Stimulated activated naive CD8-positive, alpha-beta T cell treated with anti-CD3 and anti-CD28 coated beads, Interleukin-15, Interleukin-2, amounts not matched to agents 100 ng/mL and 50 ng/mL, for 24 hours (primary cell): Measurements from ENCODE around the gene CC2D2A.

Experiments used
- H3K27ac Mint-ChIP-seq: one replicate; pipeline ENCODE4 v1.8.0; 2021; ENCODE audit warnings: mild to moderate bottlenecking, mixed read lengths
- H3K27me3 Mint-ChIP-seq: one replicate; pipeline ENCODE4 v1.8.0; 2021; ENCODE audit warnings: mixed read lengths
- H3K36me3 Mint-ChIP-seq: one replicate; pipeline ENCODE4 v1.8.0; 2021; ENCODE audit warnings: low read depth, mixed read lengths
- H3K4me1 Mint-ChIP-seq: one replicate; pipeline ENCODE4 v1.8.0; 2021; ENCODE audit warnings: low read depth, mixed read lengths
- H3K4me3 Mint-ChIP-seq: one replicate; pipeline ENCODE4 v1.8.0; 2021; ENCODE audit warnings: mild to moderate bottlenecking, mixed read lengths
- H3K9me3 Mint-ChIP-seq: one replicate; pipeline ENCODE4 v1.8.0; 2021; ENCODE audit warnings: mixed read lengths

CC2D2A gene

DNA sequence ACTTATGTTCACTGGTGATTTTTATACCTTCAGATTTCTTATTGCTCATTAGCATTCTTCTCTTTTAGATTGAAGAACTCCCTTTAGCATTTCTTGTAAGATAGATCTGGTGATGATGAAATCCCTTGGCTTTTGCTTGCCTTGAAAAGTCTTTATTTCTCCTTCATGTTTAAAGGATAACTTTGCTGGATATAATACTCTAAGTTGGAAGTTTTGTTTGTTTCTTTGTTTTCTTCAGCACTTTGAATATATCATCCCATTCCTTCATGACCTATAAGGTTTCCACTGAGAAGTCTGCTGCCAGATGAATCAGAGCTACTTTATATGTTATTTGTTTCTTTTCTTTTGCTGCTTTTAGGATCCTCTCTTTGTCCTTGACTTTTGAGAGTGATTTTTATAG lies 18.5 kb downstream of the CC2D2A start:
- peaks cover 4% of the 10 kb centered on the region for H3K36me3 Mint-ChIP-seq
- peaks cover 39% of the 10 kb centered on the region for H3K9me3 Mint-ChIP-seq
- H3K4me1 Mint-ChIP-seq, result no peaks in the 10 kb centered on the region
- no peak overlapping the region for H3K4me3 Mint-ChIP-seq
- H3K27ac Mint-ChIP-seq, result no peak overlapping the region
- H3K27me3 Mint-ChIP-seq, result peaks cover 5% of the 10 kb centered on the region

DNA sequence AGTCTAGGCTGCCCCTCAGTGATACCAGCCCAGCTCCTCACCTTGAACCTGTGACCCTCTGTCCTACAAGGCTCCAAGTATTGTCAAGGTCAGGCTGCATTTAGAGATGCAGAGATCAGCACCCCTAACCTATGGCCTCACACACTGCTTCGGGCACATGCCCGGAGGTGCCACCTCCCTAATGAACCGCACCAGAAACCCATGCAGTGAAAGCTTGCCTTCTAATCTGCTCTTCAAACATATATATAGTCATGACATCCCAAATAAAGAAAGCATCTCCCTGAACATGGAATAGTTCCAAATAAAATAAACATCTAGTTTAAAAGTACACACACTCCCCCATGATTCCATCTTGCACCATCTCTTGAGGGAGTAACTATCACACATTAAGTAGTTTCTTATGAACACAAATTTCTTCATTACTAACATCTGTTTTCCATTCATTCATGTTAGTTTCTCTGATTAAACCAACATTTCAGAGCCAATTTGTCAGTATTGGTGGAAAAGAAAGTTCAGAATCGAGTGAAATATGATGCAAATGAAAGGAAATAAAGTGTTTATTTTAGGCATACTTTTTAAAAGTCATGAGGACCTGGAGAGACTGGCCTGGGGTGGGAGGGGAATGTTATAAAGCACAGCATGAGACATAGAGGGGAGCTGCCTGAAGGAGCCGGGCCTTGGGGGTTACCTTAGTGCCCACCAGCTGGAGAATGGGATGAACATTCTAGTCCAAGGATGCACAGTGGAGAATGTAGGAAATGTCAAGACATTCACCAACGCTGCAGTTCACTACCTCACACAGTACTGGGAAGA lies 19.2 kb downstream of the CC2D2A start:
- H3K9me3 Mint-ChIP-seq, result peaks cover 38% of the 10 kb centered on the region

DNA sequence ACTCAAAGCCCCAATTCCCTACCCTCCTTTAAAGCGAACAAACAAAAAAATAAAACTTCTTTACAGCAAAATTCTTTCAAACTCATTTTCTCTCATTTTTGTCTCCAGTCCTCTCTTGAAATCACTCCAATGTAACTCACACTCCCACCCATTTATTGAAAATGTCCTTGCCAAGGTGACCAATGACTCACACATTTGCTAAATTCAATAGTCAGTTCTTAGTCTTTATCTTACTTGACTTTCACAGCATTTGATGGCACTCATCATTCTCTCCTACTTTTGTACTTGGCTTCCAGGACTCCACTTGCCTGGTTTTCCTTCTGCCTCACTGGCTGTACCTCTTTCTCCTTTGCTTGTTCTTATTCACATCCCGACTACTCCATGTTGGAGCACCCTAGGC lies 19.9 kb downstream of the CC2D2A start:
- no peak overlapping the region for H3K27ac Mint-ChIP-seq
- no peak overlapping the region for H3K4me3 Mint-ChIP-seq
- H3K4me1 Mint-ChIP-seq, result no peaks in the 10 kb centered on the region
- H3K36me3 Mint-ChIP-seq, result peaks cover 4% of the 10 kb centered on the region
- H3K27me3 Mint-ChIP-seq, result no peaks in the 10 kb centered on the region
- peaks cover 34% of the 10 kb centered on the region for H3K9me3 Mint-ChIP-seq

More for the DNA sequence above, 19.2 kb downstream of the CC2D2A start:
- Mint-ChIP-seq H3K27me3 (peaks cover 4% of the 10 kb centered on the region), H3K4me1 (no peaks in the 10 kb centered on the region), H3K4me3 (no peak overlapping the region), H3K27ac (no peak overlapping the region), H3K36me3 (peaks cover 4% of the 10 kb centered on the region)

DNA sequence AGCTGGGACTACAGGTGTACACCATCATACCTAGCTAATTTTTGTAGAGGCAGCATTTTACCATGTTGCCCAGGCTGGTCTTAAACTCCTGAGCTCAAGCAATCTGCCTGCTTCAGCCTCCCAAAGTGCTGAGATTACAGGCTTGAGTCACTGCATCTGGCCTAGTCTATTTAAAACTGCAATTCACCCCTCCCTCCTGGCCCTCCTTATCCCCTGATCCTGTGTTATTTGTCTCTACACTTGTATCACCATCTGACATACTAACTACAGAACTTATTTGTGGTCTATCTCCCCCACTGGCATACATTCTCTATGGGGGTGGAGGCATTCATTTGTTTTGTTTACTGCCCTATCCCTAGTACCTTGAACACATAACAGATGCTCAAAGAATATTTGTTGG lies 23.7 kb downstream of the CC2D2A start:
- no peak overlapping the region for H3K4me3 Mint-ChIP-seq
- H3K9me3 Mint-ChIP-seq, result peaks cover 31% of the 10 kb centered on the region
- no peaks in the 10 kb centered on the region for H3K4me1 Mint-ChIP-seq
- H3K36me3 Mint-ChIP-seq, result peaks cover 4% of the 10 kb centered on the region
- H3K27me3 Mint-ChIP-seq, result no peaks in the 10 kb centered on the region
- no peak overlapping the region for H3K27ac Mint-ChIP-seq

DNA sequence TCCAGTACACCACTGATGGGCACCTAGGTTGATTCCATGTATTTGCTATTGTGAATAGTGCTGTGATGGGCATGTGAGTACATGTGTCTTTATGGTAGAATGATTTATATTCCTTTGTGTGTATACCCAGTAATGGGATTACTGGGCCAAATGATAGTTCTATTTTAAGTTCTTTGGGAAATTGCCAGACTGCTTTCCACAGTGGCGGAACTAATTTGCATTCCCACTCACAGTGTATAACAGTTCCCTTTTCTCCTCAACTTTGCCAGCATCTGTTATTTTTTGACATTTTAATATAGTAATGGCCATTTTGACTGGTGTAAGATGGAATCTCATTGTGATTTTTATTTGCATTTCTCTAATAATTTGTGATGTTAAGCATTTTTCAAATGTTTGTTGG lies 25.9 kb downstream of the CC2D2A start:
- no peak overlapping the region for H3K4me3 Mint-ChIP-seq
- H3K4me1 Mint-ChIP-seq, result no peaks in the 10 kb centered on the region
- no peak overlapping the region for H3K27ac Mint-ChIP-seq
- peaks cover 13% of the 10 kb centered on the region for H3K9me3 Mint-ChIP-seq
- no peaks in the 10 kb centered on the region for H3K27me3 Mint-ChIP-seq
- H3K36me3 Mint-ChIP-seq, result no peaks in the 10 kb centered on the region

DNA sequence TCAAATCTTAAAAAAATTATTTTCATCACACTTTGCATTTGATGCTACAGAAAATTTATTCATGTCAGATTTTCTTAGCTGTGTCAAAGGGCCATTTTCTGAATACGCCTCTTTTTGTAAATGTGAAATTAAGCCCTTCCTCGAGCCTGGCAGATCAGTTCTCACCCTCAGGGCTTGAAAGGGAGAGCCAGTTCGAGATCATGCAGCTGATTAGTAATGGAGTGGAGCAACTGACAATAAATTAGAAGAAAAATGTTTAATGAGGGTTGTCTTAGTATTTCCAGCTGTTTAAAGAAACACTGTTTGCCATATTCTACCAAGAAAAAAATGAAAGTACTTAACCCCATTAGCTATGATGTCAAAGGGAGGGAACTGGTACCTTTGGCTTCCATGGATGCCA lies 28.7 kb downstream of the CC2D2A start:
- no peak overlapping the region for H3K4me3 Mint-ChIP-seq
- H3K27ac Mint-ChIP-seq, result no peak overlapping the region
- no peaks in the 10 kb centered on the region for H3K27me3 Mint-ChIP-seq
- H3K4me1 Mint-ChIP-seq, result no peaks in the 10 kb centered on the region
- H3K36me3 Mint-ChIP-seq, result no peaks in the 10 kb centered on the region
- H3K9me3 Mint-ChIP-seq, result peaks cover 8% of the 10 kb centered on the region

DNA sequence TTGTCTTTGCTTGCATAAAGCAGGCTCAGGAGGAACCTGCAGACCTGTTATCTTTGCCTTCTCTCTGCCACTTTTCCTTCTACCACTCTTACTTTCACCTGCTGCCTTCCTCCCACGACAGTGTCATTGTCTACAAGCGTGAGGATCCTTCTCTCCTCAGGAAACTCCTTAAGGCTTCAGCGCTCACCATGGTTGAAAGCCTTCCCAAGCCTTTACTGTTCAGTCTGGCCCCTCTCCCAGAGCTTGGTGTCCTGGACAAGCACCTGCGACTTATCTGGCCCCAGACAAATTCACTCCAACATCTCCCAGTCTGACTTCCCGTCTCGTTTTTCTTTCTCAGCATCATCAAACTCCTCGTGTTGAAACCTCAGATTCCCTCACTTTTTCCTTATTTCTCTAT lies 31.0 kb downstream of the CC2D2A start:
- Mint-ChIP-seq H3K4me1 (no peaks in the 10 kb centered on the region), H3K27me3 (no peaks in the 10 kb centered on the region), H3K9me3 (peaks cover 8% of the 10 kb centered on the region), H3K27ac (no peak overlapping the region), H3K4me3 (no peak overlapping the region), H3K36me3 (no peaks in the 10 kb centered on the region)

DNA sequence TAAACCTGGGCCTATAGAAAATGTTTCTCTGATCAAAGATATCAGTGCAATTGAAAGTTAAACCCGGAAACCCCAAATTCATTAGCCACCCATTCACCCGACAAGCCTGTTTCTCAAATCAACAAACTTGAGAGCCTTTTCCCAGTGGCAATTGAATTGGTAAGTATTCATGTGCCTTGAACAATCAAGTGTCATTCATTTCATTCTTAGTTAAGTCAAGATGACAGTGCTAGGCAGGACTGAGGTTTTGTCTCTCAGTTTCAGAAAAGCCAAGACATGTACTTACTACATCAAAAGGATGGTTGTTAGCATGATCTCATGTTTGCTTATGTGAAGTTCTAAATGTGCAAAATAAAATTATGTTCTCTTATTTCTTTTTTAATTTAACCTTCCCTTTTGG lies 32.3 kb downstream of the CC2D2A start:
- Mint-ChIP-seq H3K4me1 (no peaks in the 10 kb centered on the region), H3K4me3 (no peak overlapping the region), H3K36me3 (no peaks in the 10 kb centered on the region), H3K27me3 (no peaks in the 10 kb centered on the region), H3K27ac (no peak overlapping the region), H3K9me3 (peaks cover 8% of the 10 kb centered on the region)

DNA sequence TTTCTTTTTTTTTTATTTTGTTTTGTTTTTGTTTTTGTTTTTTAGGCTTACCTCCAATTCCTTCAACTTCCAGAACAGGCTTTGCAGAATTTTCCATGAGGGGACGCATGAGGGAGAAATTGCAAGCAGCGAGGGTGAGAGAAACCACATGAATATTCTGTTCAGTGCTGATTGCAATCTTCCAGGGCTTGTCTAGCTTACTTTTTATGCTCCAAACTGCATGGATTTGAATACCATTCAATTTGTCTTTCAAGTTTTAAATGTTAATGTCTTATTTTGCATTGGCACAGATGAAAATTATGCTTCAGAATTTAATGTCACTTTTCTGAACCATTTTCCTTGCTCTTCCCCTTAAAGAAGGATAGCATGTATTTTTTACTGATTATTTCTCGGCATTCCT lies 32.7 kb downstream of the CC2D2A start:
- Mint-ChIP-seq H3K9me3 (peaks cover 5% of the 10 kb centered on the region), H3K4me3 (no peak overlapping the region), H3K27ac (no peak overlapping the region), H3K36me3 (no peaks in the 10 kb centered on the region), H3K27me3 (no peaks in the 10 kb centered on the region), H3K4me1 (no peaks in the 10 kb centered on the region)

DNA sequence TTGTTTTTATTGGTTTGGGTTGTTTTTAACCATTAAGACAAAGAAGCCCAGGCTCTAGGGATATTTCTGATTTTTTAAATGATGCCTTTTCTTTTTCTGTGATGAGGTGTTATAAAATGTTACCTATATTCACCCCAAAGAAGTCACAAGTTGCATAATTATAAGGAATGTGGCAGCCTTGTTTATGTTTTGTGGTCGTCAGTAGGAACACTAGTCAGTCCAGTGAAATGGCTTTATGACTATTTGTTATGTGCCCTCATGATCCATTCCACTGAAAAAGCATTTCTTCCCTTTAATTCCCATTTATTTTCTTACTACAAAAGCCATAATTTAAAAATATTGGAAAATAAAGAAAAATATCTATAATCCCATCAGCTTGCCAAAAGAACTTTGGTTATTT lies 34.4 kb downstream of the CC2D2A start:
- Mint-ChIP-seq H3K27me3 (no peaks in the 10 kb centered on the region), H3K4me1 (no peaks in the 10 kb centered on the region), H3K9me3 (no peaks in the 10 kb centered on the region), H3K27ac (no peak overlapping the region), H3K36me3 (no peaks in the 10 kb centered on the region), H3K4me3 (no peak overlapping the region)

DNA sequence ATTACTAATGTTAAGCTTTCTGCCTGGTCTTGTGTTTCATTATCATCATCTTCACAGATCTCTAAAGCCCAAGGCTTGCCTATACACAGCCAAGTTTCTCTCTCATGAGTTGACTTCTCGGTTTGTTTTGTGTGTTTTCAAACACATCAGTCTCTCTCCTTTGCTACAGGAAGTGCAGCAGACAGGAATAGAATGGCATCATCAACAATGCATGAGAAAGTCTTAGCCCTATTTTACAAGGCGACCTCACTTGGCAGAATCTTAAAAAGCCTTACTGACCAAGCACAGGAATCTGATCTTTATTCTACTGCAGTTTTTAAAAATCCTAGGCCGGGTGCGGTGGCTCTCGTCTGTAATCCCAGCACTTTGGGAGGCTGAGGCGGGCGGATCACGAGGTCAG lies 36.8 kb downstream of the CC2D2A start:
- no peaks in the 10 kb centered on the region for H3K4me1 Mint-ChIP-seq
- no peaks in the 10 kb centered on the region for H3K36me3 Mint-ChIP-seq
- H3K27me3 Mint-ChIP-seq, result no peaks in the 10 kb centered on the region
- no peak overlapping the region for H3K27ac Mint-ChIP-seq
- no peak overlapping the region for H3K4me3 Mint-ChIP-seq
- no peaks in the 10 kb centered on the region for H3K9me3 Mint-ChIP-seq

DNA sequence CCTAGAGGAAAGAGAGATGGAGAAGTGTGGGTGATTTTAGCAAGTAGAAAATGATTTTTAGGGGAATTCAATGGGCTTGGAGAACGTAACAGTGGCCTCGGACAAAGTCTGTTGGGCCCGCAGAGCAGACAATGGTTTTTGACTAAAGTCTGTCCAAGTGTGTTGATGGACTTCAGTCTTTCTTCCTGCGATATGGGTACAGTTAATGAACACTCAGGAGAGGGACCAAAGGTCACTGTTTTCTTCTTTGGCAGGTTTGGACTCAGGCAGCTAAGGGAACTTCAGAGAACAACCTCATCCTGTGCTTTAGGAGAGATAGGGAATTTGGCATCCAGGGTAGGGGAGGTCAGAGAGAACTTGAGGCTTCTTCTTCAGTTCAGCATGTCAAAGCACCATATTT lies 38.0 kb downstream of the CC2D2A start:
- Mint-ChIP-seq H3K9me3 (no peaks in the 10 kb centered on the region), H3K4me3 (no peak overlapping the region), H3K4me1 (no peaks in the 10 kb centered on the region), H3K27ac (no peak overlapping the region), H3K27me3 (no peaks in the 10 kb centered on the region), H3K36me3 (peaks cover 6% of the 10 kb centered on the region)

DNA sequence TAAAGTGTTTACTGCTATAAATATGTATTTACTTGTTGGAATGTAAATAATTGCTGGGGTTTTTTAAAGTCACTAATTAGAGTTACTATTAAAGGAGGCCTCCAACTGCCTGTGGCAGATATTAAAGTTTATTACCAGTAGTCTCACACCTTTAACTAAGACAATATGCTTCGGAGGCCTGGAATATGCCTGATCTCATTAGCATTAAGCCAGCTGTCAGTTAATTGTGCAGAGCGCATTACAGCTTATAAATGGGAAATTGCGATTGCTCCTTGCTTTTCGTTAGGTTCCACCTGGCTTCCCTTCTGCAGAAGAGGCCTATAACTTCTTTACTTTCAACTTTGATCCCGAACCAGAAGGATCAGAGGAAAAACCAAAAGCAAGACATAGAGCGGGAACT lies 41.3 kb downstream of the CC2D2A start:
- H3K36me3 Mint-ChIP-seq, result peaks cover 11% of the 10 kb centered on the region
- no peak overlapping the region for H3K27ac Mint-ChIP-seq
- H3K4me1 Mint-ChIP-seq, result no peaks in the 10 kb centered on the region
- no peaks in the 10 kb centered on the region for H3K27me3 Mint-ChIP-seq
- H3K9me3 Mint-ChIP-seq, result no peaks in the 10 kb centered on the region
- H3K4me3 Mint-ChIP-seq, result no peak overlapping the region

DNA sequence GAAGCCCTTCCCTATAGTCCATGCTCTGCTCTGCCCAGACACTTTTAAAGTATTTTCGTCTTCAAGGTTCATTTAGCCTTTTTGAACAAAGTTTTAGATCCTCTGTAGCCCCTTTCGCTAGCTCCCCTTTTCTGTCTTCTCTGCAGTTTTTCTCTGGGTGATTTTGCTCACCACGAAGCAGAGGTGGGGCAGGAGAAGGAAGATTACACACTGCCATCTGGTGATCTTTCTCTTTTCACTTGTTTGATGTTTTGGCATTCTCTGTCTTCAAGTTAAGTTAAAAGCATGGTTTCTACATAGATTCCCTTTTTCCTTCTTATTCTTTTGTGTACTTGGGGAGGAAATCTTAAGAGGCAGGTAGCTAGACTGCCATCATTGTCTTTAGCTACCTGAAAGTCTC lies 43.9 kb downstream of the CC2D2A start:
- Mint-ChIP-seq H3K36me3 (peaks cover 11% of the 10 kb centered on the region), H3K4me1 (no peaks in the 10 kb centered on the region), H3K9me3 (no peaks in the 10 kb centered on the region), H3K27me3 (no peaks in the 10 kb centered on the region), H3K27ac (no peak overlapping the region), H3K4me3 (no peak overlapping the region)

DNA sequence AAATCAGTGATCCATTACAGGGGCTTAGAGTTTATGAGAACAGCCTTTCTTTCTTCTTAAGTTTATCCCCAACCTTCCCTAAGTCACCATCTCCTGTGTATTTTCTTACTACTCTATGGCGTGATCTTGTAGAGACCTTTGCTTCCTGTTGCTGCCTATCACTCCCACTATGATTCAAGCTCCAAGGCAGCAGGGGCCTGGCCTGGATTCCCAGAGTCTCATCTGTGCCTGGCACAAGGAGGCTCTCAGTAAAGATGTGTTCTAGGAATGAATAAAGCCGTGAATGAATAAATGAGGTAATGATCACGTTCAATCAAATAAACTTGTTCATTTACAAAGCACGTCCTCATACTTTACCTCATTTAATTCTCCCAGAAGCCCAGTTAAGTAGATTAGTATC lies 45.4 kb downstream of the CC2D2A start:
- no peaks in the 10 kb centered on the region for H3K9me3 Mint-ChIP-seq
- no peak overlapping the region for H3K4me3 Mint-ChIP-seq
- no peak overlapping the region for H3K27ac Mint-ChIP-seq
- no peaks in the 10 kb centered on the region for H3K4me1 Mint-ChIP-seq
- H3K27me3 Mint-ChIP-seq, result no peaks in the 10 kb centered on the region
- peaks cover 18% of the 10 kb centered on the region for H3K36me3 Mint-ChIP-seq

DNA sequence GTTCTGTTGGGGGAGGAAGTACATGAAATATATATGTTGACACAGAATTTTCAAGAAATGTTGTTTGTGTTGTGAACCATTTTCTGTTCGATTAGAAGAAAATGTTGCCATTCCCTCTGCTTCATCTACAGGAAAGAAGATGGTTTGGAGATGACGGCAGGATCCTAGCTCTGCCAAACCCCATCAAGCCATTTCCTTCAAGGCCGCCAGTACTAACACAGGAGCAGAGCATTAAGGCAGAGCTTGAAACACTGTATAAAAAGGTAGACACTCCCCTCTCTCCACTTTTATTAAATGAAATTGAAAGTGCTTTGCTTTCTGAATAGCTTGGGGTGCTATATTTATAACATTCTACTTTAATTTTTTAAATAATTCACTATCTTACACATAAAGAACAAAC lies 46.8 kb downstream of the CC2D2A start:
- Mint-ChIP-seq H3K27me3 (no peaks in the 10 kb centered on the region), H3K9me3 (no peaks in the 10 kb centered on the region), H3K27ac (no peak overlapping the region), H3K4me3 (no peak overlapping the region), H3K4me1 (no peaks in the 10 kb centered on the region), H3K36me3 (peaks cover 18% of the 10 kb centered on the region)
